AG04450 (cell line): Measurements from ENCODE around the gene LSM3. TPM values are rescaled to one million over a fixed set of nuclear protein-coding genes. Genes with fewer than 3 reads are reported as not detected.

ENCODE experiments used
- CTCF ChIA-PET: fragments of 300-600, 350-600 bp; formaldehyde crosslinking; extraction: SDS; loops from one replicate; lab custom pipeline; 2022; ENCODE audit warnings: antibody characterized with exemption, inconsistent platforms; lab: Charles Lee
- POLR2A ChIA-PET: fragments of 350-600 bp; formaldehyde crosslinking; extraction: SDS; loops from one replicate; lab custom pipeline; 2021; ENCODE audit warnings: antibody characterized with exemption, inconsistent platforms; lab: Yijun Ruan, JAX
- DNase-seq: peaks from one replicate; pipeline ENCODE4 v3.0.0-alpha.2; 2011; ENCODE audit warnings: low read depth, low spot score
- H3K27ac ChIP-seq: one replicate; pipeline ENCODE4 v1.5.1; 2012; ENCODE audit warnings: low read depth, low read length, control low read depth
- H3K27me3 ChIP-seq: one replicate; pipeline ENCODE4 v1.6.0; 2012; ENCODE audit warnings: low read length; ENCODE audit not compliant: control insufficient read depth, insufficient read depth
- H3K4me3 ChIP-seq: 2 replicates; pipeline ENCODE4 v1.5.1; 2011; ENCODE audit warnings: mild to moderate bottlenecking, low read depth, low read length, control low read depth
- H3K9me3 ChIP-seq: 2 replicates; pipeline ENCODE4 v1.5.1; 2012; ENCODE audit warnings: low read length; ENCODE audit not compliant: control insufficient read depth, insufficient read depth
- polyA plus RNA-seq: library from polyadenylated mRNA; depleted of rRNA; stranded (reverse); fragments of >200 nt; gene quantifications from 2 replicates; pipeline ENCODE4 v1.2.3, GENCODE V29; 2011
- TF ChIP-seq, protein P1 (sequence below): IDR thresholded peaks from 2 replicates; pipeline ENCODE4 v1.5.1; 2011; ENCODE audit warnings: low read depth, low read length, control low read depth, inconsistent platforms

The LSM3 gene
- polyA plus RNA-seq, 1 experiment, result 11.9 TPM

DNA sequence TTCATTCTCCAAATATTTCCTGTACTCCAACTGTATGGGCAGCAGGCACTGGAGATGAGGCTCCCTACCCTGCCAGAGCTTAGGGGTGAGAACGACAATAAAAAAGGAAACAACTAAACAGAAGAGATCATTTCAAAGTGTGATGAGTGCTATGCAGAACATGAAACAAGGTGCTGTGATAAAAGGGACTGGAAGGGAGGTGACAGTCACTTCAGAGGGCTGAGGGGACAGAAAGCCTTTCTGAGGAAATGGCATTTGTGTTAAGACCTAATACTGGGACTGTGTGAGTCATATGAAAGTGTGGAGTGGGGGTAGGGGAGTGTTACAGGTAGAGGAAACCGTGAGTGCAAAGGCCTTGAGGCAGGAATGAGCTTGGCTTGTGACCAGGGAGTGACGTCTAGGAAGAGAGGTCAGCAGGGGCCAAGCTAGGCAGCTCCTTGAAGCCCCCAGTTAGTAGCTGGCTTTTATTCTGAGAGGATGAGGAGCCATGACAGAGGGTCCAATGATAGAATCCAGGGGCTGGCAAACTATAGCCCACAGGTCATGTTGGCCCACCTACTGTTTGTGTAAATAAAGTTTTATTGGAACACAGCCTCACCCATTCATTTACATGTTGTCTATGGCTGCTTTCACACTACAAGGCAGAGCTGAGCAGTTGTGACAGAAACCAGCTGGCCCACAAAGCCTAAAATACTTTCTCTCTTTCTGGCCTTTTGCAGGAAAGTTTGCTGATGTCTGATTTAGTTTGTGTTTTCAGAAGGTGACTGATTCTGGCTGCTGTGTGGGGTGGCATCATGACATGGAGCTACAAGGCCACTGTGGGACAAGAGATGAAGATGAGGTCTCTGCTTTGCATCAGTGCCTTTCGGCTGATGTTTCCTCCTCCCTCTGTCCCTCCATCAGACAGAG lies 56.6 kb downstream of the LSM3 start:
- TF ChIP-seq, protein P1, sequence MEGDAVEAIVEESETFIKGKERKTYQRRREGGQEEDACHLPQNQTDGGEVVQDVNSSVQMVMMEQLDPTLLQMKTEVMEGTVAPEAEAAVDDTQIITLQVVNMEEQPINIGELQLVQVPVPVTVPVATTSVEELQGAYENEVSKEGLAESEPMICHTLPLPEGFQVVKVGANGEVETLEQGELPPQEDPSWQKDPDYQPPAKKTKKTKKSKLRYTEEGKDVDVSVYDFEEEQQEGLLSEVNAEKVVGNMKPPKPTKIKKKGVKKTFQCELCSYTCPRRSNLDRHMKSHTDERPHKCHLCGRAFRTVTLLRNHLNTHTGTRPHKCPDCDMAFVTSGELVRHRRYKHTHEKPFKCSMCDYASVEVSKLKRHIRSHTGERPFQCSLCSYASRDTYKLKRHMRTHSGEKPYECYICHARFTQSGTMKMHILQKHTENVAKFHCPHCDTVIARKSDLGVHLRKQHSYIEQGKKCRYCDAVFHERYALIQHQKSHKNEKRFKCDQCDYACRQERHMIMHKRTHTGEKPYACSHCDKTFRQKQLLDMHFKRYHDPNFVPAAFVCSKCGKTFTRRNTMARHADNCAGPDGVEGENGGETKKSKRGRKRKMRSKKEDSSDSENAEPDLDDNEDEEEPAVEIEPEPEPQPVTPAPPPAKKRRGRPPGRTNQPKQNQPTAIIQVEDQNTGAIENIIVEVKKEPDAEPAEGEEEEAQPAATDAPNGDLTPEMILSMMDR, result no peak
- no peak for DNase-seq
- H3K9me3 ChIP-seq, result peaks cover 5% of the 10 kb centered on the region; the same call in 1 of the 2 replicates
- CTCF ChIA-PET, result interaction anchor here (1.6 to 4.2 kb wide), 2 partner anchors 31 to 169 kb away, joined by 3 to 30 read pairs; no protein-coding TSS in a partner anchor
- no peaks in the 10 kb centered on the region for H3K27me3 ChIP-seq
- H3K4me3 ChIP-seq, result no peak overlapping the region
- POLR2A ChIA-PET, result interaction anchor here (1.5 kb wide), 1 partner anchor 11 kb away, joined by 8 read pairs; no protein-coding TSS in a partner anchor
- H3K27ac ChIP-seq, result no peak overlapping the region

DNA sequence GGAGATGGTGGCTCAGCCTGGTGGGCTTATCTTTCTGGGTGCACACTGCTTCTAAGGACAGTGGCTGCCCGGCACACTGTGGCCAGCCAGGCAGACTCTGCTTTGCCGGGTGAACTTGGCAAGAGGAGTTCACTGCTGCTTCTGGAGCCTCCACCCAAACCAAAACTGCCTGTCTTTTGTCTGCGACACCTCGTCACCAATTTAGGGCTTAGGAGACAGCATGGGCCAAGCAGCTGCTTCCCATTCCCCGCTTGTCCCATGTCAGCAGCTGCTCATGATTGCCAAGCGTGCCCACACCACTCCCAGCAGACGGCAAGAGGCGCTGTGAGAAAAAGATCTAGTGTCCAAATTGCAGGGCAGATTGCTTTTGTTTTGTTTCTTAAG lies 57.3 kb downstream of the LSM3 start:
- no peak overlapping the region for H3K4me3 ChIP-seq
- DNase-seq, result no peak
- no peak overlapping the region for H3K27ac ChIP-seq
- no peaks in the 10 kb centered on the region for H3K27me3 ChIP-seq
- peaks cover 6% of the 10 kb centered on the region for H3K9me3 ChIP-seq
- TF ChIP-seq, protein P1, result no peak
- POLR2A ChIA-PET, result interaction anchor here (1.5 kb wide), 1 partner anchor 11 kb away, joined by 8 read pairs; no protein-coding TSS in a partner anchor
- CTCF ChIA-PET, result interaction anchor here (0.9 to 4.2 kb wide), 3 partner anchors 16 to 168 kb away, joined by 3 to 30 read pairs (median 3); no protein-coding TSS in a partner anchor

- Histone ChIP-seq H3K9me3 (peaks cover 9% of the 10 kb centered on the region), H3K4me3 (no peak overlapping the region), H3K27ac (no peak overlapping the region), H3K27me3 (no peaks in the 10 kb centered on the region)
- CTCF ChIA-PET, result interaction anchor here (0.6 to 4.2 kb wide), 4 partner anchors 15 to 754 kb away, joined by 3 to 30 read pairs (median 4); no protein-coding TSS in a partner anchor
- POLR2A ChIA-PET, result no interaction called here
- TF ChIP-seq, protein P1, result no peak
- DNase-seq, result no peak
Measured at GRCh38 chr3:14236902-14237301, 58.3 kb downstream of the LSM3 start.

- peaks cover 9% of the 10 kb centered on the region for H3K9me3 ChIP-seq
- POLR2A ChIA-PET, result no interaction called here
- TF ChIP-seq, protein P1, result no peak
- CTCF ChIA-PET, result interaction anchor here (0.6 to 4.2 kb wide), 2 partner anchors 34 to 754 kb away, joined by 4 to 30 read pairs; no protein-coding TSS in a partner anchor
- no peaks in the 10 kb centered on the region for H3K27me3 ChIP-seq
- no peak for DNase-seq
- H3K27ac ChIP-seq, result no peak overlapping the region
- no peak overlapping the region for H3K4me3 ChIP-seq
Measured at GRCh38 chr3:14237457-14237856, 58.8 kb downstream of the LSM3 start.
